Liver (tissue), 9 donors: ENCODE results near the gene CUL4A. TPM values are rescaled to one million over a fixed set of nuclear protein-coding genes. Genes with fewer than 3 reads are reported as not detected.
A peak's percentile ranks its signal among the peaks of the same experiment; 100 is the strongest.

Experiments
- DNase-seq: peaks from one replicate; pipeline ENCODE4 v3.0.0-alpha.2; 2017; ENCODE audit warnings: low spot score
- H3K27ac ChIP-seq, 2 donors: one replicate each; pipeline ENCODE4 v1.7.0; 2013; ENCODE audit warnings: inconsistent platforms in 2 of 2, low read length in 2 of 2, control low read depth in 1 of 2, low read depth in 1 of 2, mild to moderate bottlenecking in 1 of 2
- H3K27me3 ChIP-seq, 4 donors: one replicate each; pipeline versions ENCODE4 v1.6.1 to v1.7.0; 2013; ENCODE audit warnings: low read length in 3 of 4, inconsistent platforms in 1 of 4, mild to moderate bottlenecking in 1 of 4, moderate library complexity in 1 of 4; ENCODE audit not compliant: control insufficient read depth in 4 of 4, insufficient read depth in 4 of 4
- H3K36me3 ChIP-seq, 4 donors: one replicate each; pipeline versions ENCODE4 v1.6.1 to v1.7.0; 2013; ENCODE audit warnings: low read length in 3 of 4, mild to moderate bottlenecking in 3 of 4, low read depth in 1 of 4, moderate library complexity in 1 of 4; ENCODE audit not compliant: control insufficient read depth in 4 of 4, insufficient read depth in 3 of 4
- H3K4me1 ChIP-seq, 4 donors: one replicate each; pipeline versions ENCODE4 v1.6.1 to v1.7.0; 2013; ENCODE audit warnings: low read length in 3 of 4, mild to moderate bottlenecking in 3 of 4, moderate library complexity in 1 of 4; ENCODE audit not compliant: control insufficient read depth in 4 of 4, insufficient read depth in 4 of 4
- H3K4me3 ChIP-seq, 3 donors: one replicate each; pipeline versions ENCODE4 v1.6.1 to v1.7.0; 2013; ENCODE audit warnings: low read length in 3 of 3, control low read depth in 1 of 3, low read depth in 1 of 3, mild to moderate bottlenecking in 1 of 3
- H3K9ac ChIP-seq, 2 donors: one replicate each; pipeline ENCODE4 v1.7.0; 2013; ENCODE audit warnings: low read length in 2 of 2, mild to moderate bottlenecking in 2 of 2, moderate library complexity in 2 of 2, control low read depth in 1 of 2, low read depth in 1 of 2
- H3K9me3 ChIP-seq, 4 donors: one replicate each; pipeline versions ENCODE4 v1.6.1 to v1.7.0; 2013; ENCODE audit warnings: low read length in 3 of 4; ENCODE audit not compliant: control insufficient read depth in 4 of 4
- ATF3 ChIP-seq: IDR thresholded peaks from 2 replicates; pipeline ENCODE4 v1.6.1; 2016; ENCODE audit warnings: antibody characterized with exemption
- CTCF ChIP-seq: fragments of 150-350 bp; IDR thresholded peaks from 2 replicates; pipeline ENCODE4 v1.5.1; 2017; ENCODE audit warnings: improper control_type of control experiment, low read depth, low read length; ENCODE audit not compliant: missing input control
- EGR1 ChIP-seq, 2 donors: IDR thresholded peaks; 2 replicates each; pipeline ENCODE4 v1.6.1; 2016 to 2018; ENCODE audit warnings: antibody characterized with exemption in 2 of 2, low read depth in 2 of 2
- FOXA1 ChIP-seq: IDR thresholded peaks from 2 replicates; pipeline ENCODE4 v1.6.1; 2016; ENCODE audit warnings: antibody characterized with exemption
- FOXA2 ChIP-seq: IDR thresholded peaks from 2 replicates; pipeline ENCODE4 v1.6.1; 2016; ENCODE audit warnings: antibody characterized with exemption
- GABPA ChIP-seq, 2 donors: IDR thresholded peaks in 1 of 2; conservative IDR thresholded peaks in 1 of 2; 2 replicates each; pipeline ENCODE4 v1.6.1; 2016; ENCODE audit warnings: antibody characterized with exemption in 2 of 2, mild to moderate bottlenecking in 1 of 2, moderate library complexity in 1 of 2
- HNF4A ChIP-seq, 2 donors: conservative IDR thresholded peaks; 2 replicates each; pipeline ENCODE4 v1.6.1; 2016; ENCODE audit warnings: antibody characterized with exemption in 2 of 2, mild to moderate bottlenecking in 2 of 2
- HNF4G ChIP-seq: IDR thresholded peaks from 2 replicates; pipeline ENCODE4 v1.6.1; 2016; ENCODE audit warnings: antibody characterized with exemption
- JUND ChIP-seq, 2 donors: IDR thresholded peaks; 2 replicates each; pipeline ENCODE4 v1.6.1; 2016; ENCODE audit warnings: antibody characterized with exemption in 2 of 2
- MAX ChIP-seq: IDR thresholded peaks from 2 replicates; pipeline ENCODE4 v1.6.1; 2016; ENCODE audit warnings: antibody characterized with exemption
- NR2F2 ChIP-seq: IDR thresholded peaks from 2 replicates; pipeline ENCODE4 v1.6.1; 2016; ENCODE audit warnings: antibody characterized with exemption
- RAD21 ChIP-seq, 2 donors: IDR thresholded peaks; 2 replicates each; pipeline ENCODE4 v1.6.1; 2016; ENCODE audit warnings: antibody characterized with exemption in 2 of 2, mild to moderate bottlenecking in 2 of 2
- REST ChIP-seq: IDR thresholded peaks from 2 replicates; pipeline ENCODE4 v1.6.1; 2016; ENCODE audit warnings: antibody characterized with exemption, mild to moderate bottlenecking
- RXRA ChIP-seq, 2 donors: IDR thresholded peaks; 2 replicates each; pipeline ENCODE4 v1.6.1; 2017 to 2018; ENCODE audit warnings: antibody characterized with exemption in 2 of 2, mild to moderate bottlenecking in 1 of 2
- SP1 ChIP-seq: IDR thresholded peaks from 2 replicates; pipeline ENCODE4 v1.6.1; 2018; ENCODE audit warnings: antibody characterized with exemption, mild to moderate bottlenecking
- TAF1 ChIP-seq: conservative IDR thresholded peaks from 2 replicates; pipeline ENCODE4 v1.6.1; 2016; ENCODE audit warnings: antibody characterized with exemption, mild to moderate bottlenecking
- YY1 ChIP-seq: IDR thresholded peaks from 2 replicates; pipeline ENCODE4 v1.6.1; 2016; ENCODE audit warnings: antibody characterized with exemption, mild to moderate bottlenecking
- ZBTB33 ChIP-seq: IDR thresholded peaks from 2 replicates; pipeline ENCODE4 v1.6.1; 2016; ENCODE audit warnings: antibody characterized with exemption
- WGBS: extraction: QIAGEN DNeasy Blood & Tissue Kit; methylation state at CpG from one replicate; pipeline ENCODE4 v1.1.7; 2013; 5-methylcytosine and 5-hydroxymethylcytosine counted together
- polyA plus RNA-seq, 2 donors: library from polyadenylated mRNA; stranded (reverse) in 1 of 2; unstranded in 1 of 2; fragments of 200-250 nt in 1 of 2; fragments of >200 nt in 1 of 2; fragmentation: Nextera tagmentation in 1 of 2; extraction: Ambion mirVana in 1 of 2; gene quantifications; one replicate each; pipeline versions ENCODE4 v1.2.1 to v1.2.3, GENCODE V29; 2013 to 2015
- total RNA-seq, 2 donors: library from RNA; depleted of rRNA; stranded (reverse); fragments of >200 nt; gene quantifications; one replicate each; pipeline ENCODE4 v1.2.3, GENCODE V29; 2014
- donor health status: healthy.
- donor health status: healthy.
- donor health status: healthy.
- donor health status: healthy.
- donor health status: healthy.

Gene CUL4A
- total and polyA plus RNA-seq, 4 donors = 19.9 to 89.4 (median 45.9) TPM

GRCh38 chr13:113219256-113219940, 10.0 kb downstream of the CUL4A start:
- Histone ChIP-seq H3K4me1 (peaks cover 21 to 48% (median 38%) of the 10 kb centered on the region in 4 donors), H3K27me3 (no peaks in the 10 kb centered on the region), H3K4me3 (no peak overlapping the region), H3K36me3 (peaks cover under 1 to 12% (median 7%) of the 10 kb centered on the region in 4 donors), H3K9me3 (no peaks in the 10 kb centered on the region), H3K27ac (peak overlapping the region; percentile 57 to 69), H3K9ac (peak overlapping the region in 1 of 2 donors; percentile 30)
- TF ChIP-seq RAD21 (IDR thresholded peaks at IDR 0.05) = peak in 1 of 2 donors; percentile 8
- TF ChIP-seq SP1 = no peak
- TF ChIP-seq FOXA1 = no peak
- WGBS = 66% methylated on average over 14 of the region's 14 CpGs
- peak; percentile 59 for DNase-seq

- H3K9ac ChIP-seq = peak overlapping the region in 1 of 2 donors; percentile 30
- H3K36me3 ChIP-seq = peaks cover 2 to 17% (median 11%) of the 10 kb centered on the region in 4 donors
- peak; percentile 93 for DNase-seq
- no peaks in the 10 kb centered on the region for H3K9me3 ChIP-seq
- peaks cover 16 to 41% (median 35%) of the 10 kb centered on the region in 4 donors for H3K4me1 ChIP-seq
- H3K27ac ChIP-seq = peak overlapping the region; percentile 57 to 69
- TF ChIP-seq CTCF = no peak
- peak; percentile 89 to 90 for TF ChIP-seq HNF4A (conservative IDR thresholded peaks at IDR 0.05)
- TF ChIP-seq TAF1 = no peak
- peak; percentile 22 for TF ChIP-seq HNF4G
- peak; percentile 53 for TF ChIP-seq REST
- peak in 1 of 2 donors; percentile 75 for TF ChIP-seq JUND (IDR thresholded peaks at IDR 0.05)
- peak; percentile 88 for TF ChIP-seq NR2F2
- peak; percentile 82 for TF ChIP-seq FOXA1
- peak; percentile 90 for TF ChIP-seq SP1
- peak in 1 of 2 donors; percentile 67 for TF ChIP-seq GABPA (IDR thresholded peaks at IDR 0.05 in 1 of 2, conservative IDR thresholded peaks at IDR 0.05 in 1 of 2)
- TF ChIP-seq FOXA2 = peak; percentile 92
- TF ChIP-seq ATF3 = no peak
- peak; percentile 38 to 69 for TF ChIP-seq EGR1 (IDR thresholded peaks at IDR 0.05; ENCODE audit: low read depth in 2 of 2)
- TF ChIP-seq YY1 = peak; percentile 52
- TF ChIP-seq MAX = peak; percentile 79
- TF ChIP-seq RAD21 (IDR thresholded peaks at IDR 0.05) = peak; percentile 30 to 46
- peak; percentile 97 to 98 for TF ChIP-seq RXRA (IDR thresholded peaks at IDR 0.05)
- peak; percentile 88 for TF ChIP-seq ZBTB33
- WGBS = 27% methylated on average over 13 of the region's 13 CpGs
- no peaks in the 10 kb centered on the region for H3K27me3 ChIP-seq
- H3K4me3 ChIP-seq = no peak overlapping the region
Observed at GRCh38 chr13:113220141-113220598, 10.8 kb downstream of the CUL4A start.
